ENCODE results near the gene ADRA2C.

ADRA2C gene

DNA sequence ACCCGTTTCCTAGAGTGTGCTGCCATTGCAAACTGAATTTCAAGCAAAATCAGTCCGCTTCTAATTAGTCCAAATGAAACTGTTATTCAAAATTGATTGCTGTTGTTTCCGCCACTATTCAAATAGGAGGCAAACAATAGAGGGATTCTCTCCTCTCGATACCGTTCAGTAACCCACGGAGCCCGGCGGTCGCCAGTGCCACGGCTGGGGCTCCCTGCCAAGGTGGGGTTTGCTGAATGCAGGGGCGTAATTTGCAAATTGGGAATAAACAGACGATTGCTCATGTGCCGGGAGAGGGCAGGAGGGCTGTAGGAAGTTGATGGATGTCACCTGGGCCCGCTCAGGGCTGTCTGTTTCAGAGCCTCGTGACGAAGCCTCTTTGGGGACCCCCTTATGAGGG, 8.8 kb downstream of the ADRA2C start:
- DNase-seq (ENCODE audit: low read depth in 1 of 2, low spot score in 1 of 2), result no peak

DNA sequence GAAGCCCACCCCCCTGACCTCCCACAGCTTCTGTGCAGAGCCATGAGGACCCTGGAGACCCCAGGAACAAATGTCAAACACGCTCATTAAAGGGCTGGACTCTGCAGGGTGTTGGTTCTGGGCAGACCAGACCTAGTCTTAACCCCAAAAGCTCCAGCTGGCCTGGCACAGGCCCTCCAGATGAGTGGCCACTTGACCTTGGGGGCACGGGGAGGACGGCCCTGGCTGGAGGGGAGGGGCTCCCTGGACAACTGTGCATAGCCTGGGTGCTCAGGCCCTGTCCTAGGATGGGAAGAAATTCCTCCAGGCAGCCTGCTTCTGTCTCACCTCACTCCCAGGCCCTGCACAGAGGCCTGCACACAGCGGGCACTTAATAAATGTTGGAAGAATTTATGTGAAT, 9.4 kb downstream of the ADRA2C start:
- no peak for DNase-seq (ENCODE audit: low read depth in 1 of 2, low spot score in 1 of 2)

DNA sequence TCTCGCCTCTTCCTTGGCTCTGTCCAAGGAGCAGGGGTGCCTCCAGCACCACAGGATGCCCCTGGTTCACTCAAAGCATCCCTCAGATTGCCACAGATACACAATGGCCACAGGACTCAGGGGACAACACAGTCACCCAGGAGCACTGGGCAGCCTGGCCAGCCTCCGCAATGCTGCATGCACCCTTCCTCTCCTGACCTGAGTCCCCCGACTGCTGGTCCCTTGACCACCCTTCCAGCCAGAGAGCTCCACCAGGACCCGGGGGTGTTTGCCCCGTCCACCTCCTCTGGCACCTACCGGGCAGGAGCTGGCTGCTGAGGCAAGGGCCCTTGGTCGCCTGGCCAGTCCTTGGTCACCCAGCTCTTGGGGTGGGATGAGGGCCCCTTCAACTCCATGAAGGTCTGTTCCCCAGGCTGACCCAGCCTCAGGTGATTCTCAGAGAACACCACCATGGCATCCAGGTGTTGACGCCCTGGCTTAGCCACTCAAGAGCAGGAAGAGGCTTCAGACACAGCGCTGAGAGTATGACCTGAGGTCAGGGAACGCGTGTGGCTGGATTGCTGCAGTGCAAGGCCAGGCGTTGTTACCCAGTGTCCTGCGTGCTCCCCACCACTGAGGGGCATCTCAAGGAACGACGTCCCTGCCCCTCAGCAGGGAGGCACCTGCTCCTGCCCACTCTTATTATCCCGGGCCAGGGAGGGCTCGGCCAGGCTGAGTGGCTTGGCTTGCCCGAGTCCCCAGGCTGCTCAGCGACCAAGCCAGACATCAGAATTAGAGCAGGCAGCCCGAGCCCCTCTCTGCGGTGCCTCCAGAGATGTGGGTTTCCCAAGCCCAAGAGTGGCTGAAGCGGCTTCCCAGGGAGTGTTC, 10.2 kb downstream of the ADRA2C start:
- DNase-seq (ENCODE audit: low read depth in 1 of 2, low spot score in 1 of 2), result no peak

DNA sequence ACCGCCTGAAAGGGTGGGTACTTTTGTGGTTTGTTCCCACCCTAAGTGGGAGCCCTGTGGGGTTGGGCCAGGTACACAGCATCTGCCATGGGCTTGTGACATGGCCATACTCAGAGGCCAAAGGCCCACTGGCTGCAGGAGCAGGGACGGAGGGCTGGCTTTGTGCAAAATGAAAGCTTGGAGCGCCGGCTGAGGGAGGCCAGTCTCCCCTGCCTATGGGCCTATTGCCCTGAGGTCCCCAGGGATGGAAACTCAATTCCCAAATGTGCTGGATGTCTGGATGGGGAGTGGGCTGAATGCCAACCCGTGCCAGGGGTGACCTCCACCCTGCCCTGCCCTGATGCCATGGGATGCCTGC, 10.8 kb downstream of the ADRA2C start:
- no peak for DNase-seq (ENCODE audit: low read depth in 1 of 2, low spot score in 1 of 2)

- DNase-seq (ENCODE audit: low read depth in 1 of 2, low spot score in 1 of 2), result no peak
Observed at GRCh38 chr4:3777669-3778068, 11.5 kb downstream of the ADRA2C start.

DNA sequence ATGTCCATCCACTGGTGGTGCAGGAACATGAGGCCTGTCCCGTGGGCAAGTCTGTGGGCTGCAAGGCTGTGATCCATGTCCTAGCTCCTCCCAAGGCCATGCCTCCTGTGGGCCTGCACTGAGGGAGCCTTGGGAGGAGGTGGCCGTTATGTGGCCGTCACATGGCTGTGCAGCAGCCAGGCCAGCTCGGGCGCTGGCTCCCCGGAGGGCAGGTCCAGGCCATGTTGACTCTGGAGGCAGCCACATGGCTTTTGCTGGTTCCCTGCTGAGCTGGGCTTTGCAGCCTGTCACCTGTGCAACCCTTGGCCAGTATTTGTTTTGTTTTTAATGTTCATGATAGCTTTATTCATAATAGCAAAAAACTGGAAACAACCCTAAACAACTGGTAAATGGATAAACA, 13.3 kb downstream of the ADRA2C start:
- no peak for DNase-seq (ENCODE audit: low read depth in 1 of 2, low spot score in 1 of 2)

DNA sequence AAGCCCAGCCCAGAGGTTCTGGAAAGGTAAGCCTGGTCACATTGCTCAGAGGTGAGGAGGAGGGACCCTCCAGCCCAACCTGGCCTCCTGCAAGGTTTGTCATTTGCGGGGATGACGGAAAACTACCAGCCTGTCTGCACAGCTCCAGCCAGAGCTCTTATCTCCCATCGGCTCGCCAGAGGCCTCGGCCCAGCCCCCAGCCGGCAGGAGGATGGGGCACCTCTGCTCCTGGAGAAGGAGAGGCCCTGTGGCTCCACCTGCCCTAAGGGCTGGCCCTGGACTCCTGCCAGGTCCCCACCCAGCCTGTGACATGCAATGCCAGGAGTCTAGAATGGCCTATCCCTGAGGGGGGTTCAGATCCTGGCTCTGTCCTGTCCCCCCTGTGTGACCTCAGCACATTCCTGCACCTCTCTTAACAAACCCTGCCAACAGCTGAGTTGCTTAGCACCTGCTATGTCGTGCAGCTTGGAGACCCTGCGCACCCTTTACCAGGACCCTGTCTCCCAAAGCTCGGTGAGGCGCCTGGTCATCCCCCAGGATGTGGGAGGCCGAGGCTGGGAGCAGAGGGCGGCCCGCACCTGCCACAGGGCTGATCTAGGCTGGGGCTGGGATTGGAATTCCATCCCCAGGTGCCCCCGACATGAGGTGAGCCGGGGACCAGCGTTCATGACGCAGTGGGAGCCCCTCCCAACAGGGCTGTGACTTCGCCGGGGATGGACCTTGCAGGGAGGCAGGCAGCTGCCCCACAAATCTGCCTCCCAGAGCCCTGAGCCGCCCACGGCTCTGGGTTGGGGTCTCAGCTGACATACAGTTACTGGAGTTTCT, 14.4 kb downstream of the ADRA2C start:
- no peak for DNase-seq (ENCODE audit: low read depth in 1 of 2, low spot score in 1 of 2)

DNA sequence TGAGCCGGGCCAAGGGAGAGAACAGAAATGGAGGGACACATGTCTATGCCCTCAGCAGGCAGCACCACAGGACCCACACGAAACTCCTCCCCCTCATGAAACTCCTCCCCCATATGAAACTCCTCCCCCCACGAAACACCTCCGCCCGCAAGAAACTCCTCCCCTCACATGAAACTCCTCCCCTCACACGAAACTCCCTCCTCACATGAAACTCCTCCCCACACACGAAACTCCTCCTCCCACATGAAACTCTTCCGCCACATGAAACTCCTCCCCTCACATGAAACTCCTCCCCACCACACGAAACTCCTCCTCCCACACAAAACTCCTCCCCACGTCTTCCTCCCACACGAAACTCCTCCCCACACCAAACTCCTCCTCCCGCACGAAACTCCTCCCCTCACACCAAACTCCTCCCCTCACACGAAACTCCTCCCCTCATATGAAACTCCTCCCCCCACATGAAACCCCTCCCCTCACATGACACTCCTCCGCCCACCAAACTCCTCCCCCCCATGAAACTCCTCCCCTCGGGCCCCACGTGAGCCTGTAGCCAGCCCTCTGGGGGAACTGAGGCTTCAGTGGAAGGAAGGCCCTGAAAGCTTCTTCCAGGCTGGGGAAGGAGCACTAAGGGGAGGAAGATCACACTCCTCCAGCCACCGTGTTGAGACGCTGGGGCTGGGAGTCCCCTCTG, 15.2 kb downstream of the ADRA2C start:
- no peak for DNase-seq (ENCODE audit: low read depth in 1 of 2, low spot score in 1 of 2)

DNA sequence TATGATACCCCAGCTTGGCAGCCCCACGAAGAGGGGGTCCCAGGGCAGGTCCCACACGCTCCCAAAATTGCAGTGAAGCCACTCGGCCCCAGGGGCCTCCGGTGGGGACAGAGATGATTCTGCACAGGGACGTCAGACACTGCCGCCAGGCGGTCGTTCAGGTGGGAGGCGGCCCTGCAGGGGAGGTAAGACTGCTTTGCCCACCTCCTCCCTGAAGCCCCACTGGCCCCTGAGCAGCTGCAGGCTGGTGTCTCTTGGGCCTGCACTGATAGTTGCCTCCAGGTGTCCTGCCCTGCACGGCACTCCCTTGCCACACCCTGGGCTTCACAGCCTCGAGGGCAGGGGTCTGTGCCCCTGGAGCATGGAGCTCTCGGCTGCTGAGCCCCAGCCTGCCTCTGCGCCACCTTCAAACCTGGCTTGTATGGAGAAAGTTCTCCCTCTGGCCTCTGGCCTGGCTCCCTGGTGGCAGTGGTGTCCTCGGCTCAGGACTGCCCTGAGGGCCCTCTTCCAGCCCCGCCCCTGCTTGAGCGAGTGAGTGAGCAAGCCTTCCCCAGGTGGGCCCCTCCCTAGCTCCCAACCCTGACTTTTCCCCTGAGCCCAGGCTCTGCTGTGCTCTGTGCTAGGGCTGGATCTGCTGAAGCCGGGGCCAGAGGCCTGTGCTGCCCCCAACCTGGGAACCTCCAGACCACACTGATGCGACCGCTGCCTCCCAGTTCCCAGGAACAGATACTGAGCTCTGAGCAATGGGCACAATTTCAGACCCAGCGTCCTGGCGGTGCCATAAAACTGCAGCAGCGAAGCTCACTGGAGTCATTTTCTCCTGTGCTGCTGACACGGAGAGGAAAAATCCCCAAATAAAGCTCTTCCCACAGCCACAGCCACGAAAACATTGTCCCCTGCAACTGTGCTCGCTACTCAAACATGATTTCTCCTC, 16.1 kb downstream of the ADRA2C start:
- no peak for DNase-seq (ENCODE audit: low read depth in 1 of 2, low spot score in 1 of 2)

DNA sequence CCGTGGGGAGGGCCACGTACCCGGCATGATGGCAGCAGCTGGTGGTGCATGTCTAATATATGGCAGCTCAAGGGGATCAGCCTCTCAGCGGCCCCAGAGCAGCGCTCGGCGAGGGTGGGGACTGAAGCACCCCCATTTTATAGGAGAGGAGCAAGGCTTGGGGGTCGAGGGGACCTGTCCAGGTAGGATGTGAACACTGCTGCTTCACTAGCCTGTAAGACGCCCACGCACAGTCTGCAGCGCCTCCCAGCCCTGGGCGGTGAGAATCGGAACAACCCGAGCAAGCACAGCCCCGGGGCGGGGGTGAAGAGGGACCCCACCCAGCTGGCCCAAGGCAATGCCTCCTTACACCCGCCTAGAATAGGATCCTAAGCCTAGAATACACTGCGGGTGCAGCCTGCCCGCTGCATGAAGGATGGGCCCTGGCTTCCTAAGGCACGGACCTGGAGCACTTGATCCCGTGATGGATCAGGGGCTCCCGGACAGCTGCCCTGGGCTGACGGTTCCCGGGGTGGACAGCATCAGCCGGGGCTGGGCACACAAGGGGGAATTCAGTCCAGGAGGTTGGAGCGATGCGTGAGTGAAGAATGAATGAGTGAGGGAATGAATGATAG, 17.6 kb downstream of the ADRA2C start:
- no peak for DNase-seq (ENCODE audit: low read depth in 1 of 2, low spot score in 1 of 2)

DNA sequence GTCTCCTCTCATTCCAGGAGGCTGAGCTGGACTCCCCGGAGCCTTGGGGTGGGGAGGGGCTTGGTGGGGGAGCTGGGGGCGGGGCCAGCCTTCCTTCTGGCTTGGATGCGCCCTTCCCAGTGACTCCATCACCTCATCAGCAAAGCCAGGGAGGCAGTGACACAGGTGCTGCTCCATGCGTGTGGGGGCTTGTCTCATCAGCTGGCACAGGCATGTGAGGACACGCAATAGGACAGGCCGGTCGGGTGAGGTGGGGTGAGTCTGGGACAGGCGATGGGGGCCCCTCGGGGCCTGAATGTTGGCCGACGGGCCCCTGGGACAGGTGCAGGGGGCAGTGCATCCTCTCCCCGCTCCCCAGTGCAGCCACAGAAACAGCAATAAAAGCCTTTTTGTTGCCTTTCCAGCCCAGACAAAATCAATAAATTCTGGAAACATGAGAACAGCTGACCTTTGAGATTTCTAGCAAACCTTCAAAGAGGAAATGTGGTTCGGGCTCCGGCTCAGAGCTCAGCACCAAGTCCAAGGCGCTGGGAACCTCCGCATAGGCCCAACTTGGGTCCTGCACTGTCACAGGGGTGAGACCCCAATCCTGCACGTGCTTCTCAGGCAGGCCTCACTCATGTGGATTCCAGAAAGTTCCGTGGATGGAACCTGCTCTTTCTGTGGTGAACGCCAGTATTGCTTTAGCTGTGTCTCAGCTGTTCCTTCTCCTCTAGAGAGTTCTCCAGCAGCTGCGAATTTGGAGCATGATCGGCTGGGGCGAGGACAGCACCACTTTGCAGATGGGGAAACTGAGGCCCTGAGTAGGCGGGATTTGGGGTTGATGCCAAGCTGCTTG, 18.5 kb downstream of the ADRA2C start:
- no peak for DNase-seq (ENCODE audit: low read depth in 1 of 2, low spot score in 1 of 2)

DNA sequence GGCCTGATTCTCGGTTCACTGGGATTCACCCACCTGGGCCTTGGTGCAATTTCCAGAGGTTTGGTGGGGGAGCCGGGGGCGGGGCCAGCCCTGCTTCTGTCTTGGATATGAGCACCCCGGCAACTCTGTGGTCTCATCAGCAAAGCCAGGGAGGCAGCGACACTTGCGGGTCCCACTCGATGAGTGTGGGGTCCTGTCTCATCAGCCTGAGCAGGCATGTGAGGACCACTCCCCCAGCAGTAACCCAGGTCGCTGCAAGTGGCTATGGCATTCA, 19.0 kb downstream of the ADRA2C start:
- DNase-seq (ENCODE audit: low read depth in 1 of 2, low spot score in 1 of 2), result no peak

GRCh38 chr4:3786196-3786869, 20.1 kb downstream of the ADRA2C start:
- no peak for DNase-seq (ENCODE audit: low read depth in 1 of 2, low spot score in 1 of 2)

DNA sequence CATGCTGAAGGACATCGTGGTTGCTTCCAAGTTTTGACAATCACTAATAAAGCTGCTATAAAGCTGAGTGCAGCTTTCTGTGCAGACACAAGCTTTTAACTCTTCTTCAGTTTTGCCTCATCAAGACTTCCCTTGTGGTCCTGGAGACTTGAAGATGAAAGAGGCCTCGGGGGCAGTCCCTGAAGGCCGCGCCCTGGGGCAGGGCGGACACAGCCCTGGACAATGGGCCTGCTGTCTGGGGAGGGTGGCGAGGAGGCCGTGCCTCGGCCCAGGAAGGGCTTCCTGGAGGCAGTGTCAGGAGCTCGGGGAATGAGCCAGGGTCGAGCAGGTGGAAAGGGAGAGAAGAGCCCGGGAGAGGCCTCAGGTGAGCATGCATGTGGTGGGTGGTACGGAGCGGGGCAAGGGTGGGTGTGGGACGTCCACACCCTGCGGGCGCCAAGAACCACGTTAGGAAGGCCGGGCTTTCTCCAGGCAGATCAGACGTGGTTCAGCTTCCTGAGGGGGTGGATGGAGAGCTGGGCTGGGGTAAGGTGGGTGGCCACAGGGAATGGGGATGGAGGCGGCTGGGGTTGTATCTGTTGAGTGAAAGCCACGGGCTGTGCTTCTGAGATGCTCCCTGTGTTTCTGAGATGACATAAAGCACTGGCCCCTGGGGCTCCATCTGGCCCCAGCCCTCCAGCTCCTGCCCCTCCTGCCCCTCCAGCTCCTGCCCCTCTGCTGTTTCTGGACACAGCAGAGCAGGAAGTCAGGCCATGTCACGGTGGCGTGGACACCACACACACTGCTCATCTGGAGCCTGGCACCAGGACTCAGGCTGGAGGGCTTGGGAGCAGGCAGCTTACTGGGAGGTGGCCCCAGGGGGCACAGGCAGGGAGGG, 21.5 kb downstream of the ADRA2C start:
- no peak for DNase-seq (ENCODE audit: low read depth in 1 of 2, low spot score in 1 of 2)

DNA sequence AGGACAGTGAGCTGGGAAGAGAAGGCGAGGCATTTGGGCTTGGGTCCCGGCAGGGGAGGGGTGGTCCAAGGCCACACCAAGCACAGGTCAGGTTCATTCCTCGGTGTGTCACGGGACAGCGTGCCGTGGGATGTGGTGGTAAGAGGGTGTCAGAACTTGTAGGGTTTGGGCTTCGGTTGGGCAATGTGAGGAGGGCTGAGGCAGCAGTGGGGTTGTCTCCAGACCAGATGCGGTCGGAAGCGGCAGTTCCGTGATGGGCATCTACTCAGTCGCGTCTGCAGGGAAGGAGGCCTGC, 22.1 kb downstream of the ADRA2C start:
- no peak for DNase-seq (ENCODE audit: low read depth in 1 of 2, low spot score in 1 of 2)

- no peak for DNase-seq (ENCODE audit: low read depth in 1 of 2, low spot score in 1 of 2)
Observed at GRCh38 chr4:3789587-3789986, 23.4 kb downstream of the ADRA2C start.

DNA sequence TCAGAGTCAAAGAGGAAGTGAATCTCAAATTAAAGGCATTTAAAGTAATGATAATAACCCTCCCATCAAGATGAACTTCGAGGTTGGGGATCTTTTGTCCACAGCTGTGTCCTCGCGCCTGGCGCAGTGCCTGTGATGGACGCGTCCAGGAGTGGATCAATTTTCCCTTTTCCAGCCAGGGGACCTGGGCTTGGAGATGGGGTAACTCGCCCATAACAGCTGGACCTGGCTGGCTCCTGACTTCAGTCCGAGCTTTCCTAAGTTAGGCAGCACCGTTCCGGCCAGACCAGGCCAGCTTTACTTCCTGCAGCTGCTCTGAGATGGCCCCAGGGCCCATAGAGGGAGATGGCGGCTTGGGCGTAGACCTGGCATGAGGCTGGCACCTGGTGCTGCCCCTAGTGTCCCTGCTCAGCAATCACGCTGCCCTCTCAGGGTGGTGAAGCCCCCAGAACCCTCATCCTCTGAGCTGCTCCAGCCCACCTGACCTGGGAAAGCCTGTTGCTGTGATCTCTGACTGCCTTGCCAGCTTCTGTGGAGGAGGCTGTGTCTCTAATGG, 23.9 kb downstream of the ADRA2C start:
- DNase-seq (ENCODE audit: low read depth in 1 of 2, low spot score in 1 of 2), result no peak

- DNase-seq (ENCODE audit: low read depth in 1 of 2, low spot score in 1 of 2), result no peak
Observed at GRCh38 chr4:3791256-3791655, 25.1 kb downstream of the ADRA2C start.
